Measurements from ENCODE around the gene STK25. TPM values are rescaled to one million over a fixed set of nuclear protein-coding genes. Genes with fewer than 3 reads are reported as not detected.

STK25 gene
- total RNA-seq, 1 donor from 2014 or later, result 192 TPM

DNA sequence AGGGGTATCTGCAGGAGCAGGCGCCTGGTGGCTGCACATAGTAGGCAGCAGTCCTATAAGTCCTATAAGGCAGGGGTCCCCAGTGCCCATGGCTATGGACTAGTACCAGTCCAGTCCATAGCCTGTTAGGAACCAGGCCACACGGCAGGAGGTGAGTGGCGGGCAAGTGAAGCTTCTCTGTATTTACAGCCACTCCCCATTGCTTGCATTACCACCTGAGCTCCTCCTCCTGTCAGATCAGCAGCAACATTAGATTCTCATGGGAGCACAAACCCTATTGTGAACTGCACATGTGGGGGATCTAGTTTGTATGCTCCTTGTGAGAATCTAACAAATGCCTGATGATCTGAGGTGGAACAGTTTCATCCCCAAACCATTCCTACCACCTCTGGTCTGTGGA lies 33.1 kb downstream of the STK25 start:
- H3K9me3 Mint-ChIP-seq, result no peaks in the 10 kb centered on the region
- peaks cover 3% of the 10 kb centered on the region for H3K36me3 Mint-ChIP-seq
- no peaks in the 10 kb centered on the region for H3K4me1 Mint-ChIP-seq
- peaks cover 10% of the 10 kb centered on the region for H3K27me3 Mint-ChIP-seq (ENCODE audit: low read depth)
- TF ChIP-seq CTCF (IDR thresholded peaks at IDR 0.05; ENCODE audit: unreplicated experiment), result no peak
- H3K27ac Mint-ChIP-seq, result no peak overlapping the region
- no peak overlapping the region for H3K4me3 Mint-ChIP-seq
- no peak for DNase-seq (ENCODE audit: low spot score in 2 of 2, unreplicated experiment in 2 of 2)

GRCh38 chr2:241473399-241473798 lies 35.0 kb downstream of the STK25 start:
- H3K9me3 Mint-ChIP-seq, result no peaks in the 10 kb centered on the region
- no peak for DNase-seq (ENCODE audit: low spot score in 2 of 2, unreplicated experiment in 2 of 2)
- H3K4me3 Mint-ChIP-seq, result no peak overlapping the region
- H3K27me3 Mint-ChIP-seq (ENCODE audit: low read depth), result peaks cover 10% of the 10 kb centered on the region
- no peaks in the 10 kb centered on the region for H3K4me1 Mint-ChIP-seq
- TF ChIP-seq CTCF (IDR thresholded peaks at IDR 0.05; ENCODE audit: unreplicated experiment), result no peak
- H3K36me3 Mint-ChIP-seq, result peaks cover 2% of the 10 kb centered on the region
- no peak overlapping the region for H3K27ac Mint-ChIP-seq

DNA sequence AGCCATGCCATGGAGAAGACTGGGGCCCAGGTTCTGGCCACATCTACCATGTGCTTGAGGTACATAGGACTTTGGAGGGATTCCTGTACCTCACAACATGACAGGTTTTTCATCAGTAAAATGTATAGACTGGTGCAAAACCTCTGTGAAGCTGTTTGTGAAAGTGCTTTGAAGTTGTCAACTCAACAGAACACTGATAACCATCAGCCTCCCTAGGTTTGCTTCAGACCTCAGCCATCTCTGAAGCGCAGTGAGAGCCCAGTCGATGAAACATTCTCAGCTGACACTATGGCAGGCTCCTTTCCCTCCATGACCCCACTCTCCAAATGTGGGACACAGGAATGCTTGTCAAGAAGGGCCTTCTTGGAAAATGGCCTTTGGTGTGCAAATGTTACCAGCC lies 38.6 kb downstream of the STK25 start:
- Mint-ChIP-seq H3K27ac (no peak overlapping the region), H3K9me3 (no peaks in the 10 kb centered on the region), H3K4me1 (no peaks in the 10 kb centered on the region), H3K27me3 (ENCODE audit: low read depth) (peaks cover 10% of the 10 kb centered on the region), H3K4me3 (no peak overlapping the region), H3K36me3 (no peaks in the 10 kb centered on the region)
- no peak for TF ChIP-seq CTCF (IDR thresholded peaks at IDR 0.05; ENCODE audit: unreplicated experiment)
- no peak for DNase-seq (ENCODE audit: low spot score in 2 of 2, unreplicated experiment in 2 of 2)

DNA sequence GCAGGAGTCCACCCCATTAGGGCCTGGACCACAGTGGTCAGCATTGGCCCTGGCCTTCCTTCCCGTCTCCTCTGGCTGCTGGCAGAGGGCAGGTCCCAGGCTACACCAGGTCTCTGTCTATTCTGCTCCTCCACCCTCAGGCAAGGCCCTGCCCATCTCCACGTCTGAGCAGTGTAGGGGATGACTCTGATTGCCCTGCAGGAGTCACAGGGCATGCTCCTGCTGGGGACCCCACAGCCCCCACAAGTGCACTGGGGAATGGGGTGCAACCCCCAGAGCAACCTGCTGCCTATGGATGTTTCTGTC lies 40.0 kb downstream of the STK25 start:
- no peak for DNase-seq (ENCODE audit: low spot score in 2 of 2, unreplicated experiment in 2 of 2)
- no peak overlapping the region for H3K4me3 Mint-ChIP-seq
- no peak for TF ChIP-seq CTCF (IDR thresholded peaks at IDR 0.05; ENCODE audit: unreplicated experiment)
- no peak overlapping the region for H3K27ac Mint-ChIP-seq
- H3K27me3 Mint-ChIP-seq (ENCODE audit: low read depth), result peaks cover 10% of the 10 kb centered on the region
- H3K9me3 Mint-ChIP-seq, result no peaks in the 10 kb centered on the region
- no peaks in the 10 kb centered on the region for H3K4me1 Mint-ChIP-seq
- H3K36me3 Mint-ChIP-seq, result no peaks in the 10 kb centered on the region

- H3K4me1 Mint-ChIP-seq, result no peaks in the 10 kb centered on the region
- DNase-seq (ENCODE audit: low spot score in 2 of 2, unreplicated experiment in 2 of 2), result no peak
- H3K27ac Mint-ChIP-seq, result no peak overlapping the region
- TF ChIP-seq CTCF (IDR thresholded peaks at IDR 0.05; ENCODE audit: unreplicated experiment), result no peak
- no peak overlapping the region for H3K4me3 Mint-ChIP-seq
- H3K9me3 Mint-ChIP-seq, result no peaks in the 10 kb centered on the region
- no peaks in the 10 kb centered on the region for H3K36me3 Mint-ChIP-seq
- peaks cover 10% of the 10 kb centered on the region for H3K27me3 Mint-ChIP-seq (ENCODE audit: low read depth)
These were observed 40.5 kb downstream of the STK25 start for GRCh38 chr2:241467777-241468475.

- Mint-ChIP-seq H3K27me3 (ENCODE audit: low read depth) (no peaks in the 10 kb centered on the region), H3K36me3 (no peaks in the 10 kb centered on the region), H3K27ac (no peak overlapping the region), H3K9me3 (no peaks in the 10 kb centered on the region), H3K4me1 (no peaks in the 10 kb centered on the region), H3K4me3 (no peak overlapping the region)
- DNase-seq (ENCODE audit: low spot score in 2 of 2, unreplicated experiment in 2 of 2), result no peak
- TF ChIP-seq CTCF (IDR thresholded peaks at IDR 0.05; ENCODE audit: unreplicated experiment), result no peak
These were observed 42.2 kb downstream of the STK25 start for GRCh38 chr2:241466230-241466629.
